GM19452 (cell line): ENCODE measurements around the gene DNAH7.
"Not testable (repeated sequence)": the region's sequence is repeated elsewhere in the genome, so short reads cannot be mapped to it uniquely, and the experiment has no call there.

Experiments used
- ATAC-seq: cut with Tn5 transposase; IDR thresholded peaks from one replicate; pipeline ENCODE4 v1.9.1; 2021; ENCODE audit not compliant: unreplicated experiment

DNAH7 gene

GRCh38 chr2:195984923-195985726 is 83.5 kb downstream of the DNAH7 start:
- ATAC-seq: no peak

- ATAC-seq: no peak
Measured at GRCh38 chr2:195967336-195967735, 101.3 kb downstream of the DNAH7 start.

DNA sequence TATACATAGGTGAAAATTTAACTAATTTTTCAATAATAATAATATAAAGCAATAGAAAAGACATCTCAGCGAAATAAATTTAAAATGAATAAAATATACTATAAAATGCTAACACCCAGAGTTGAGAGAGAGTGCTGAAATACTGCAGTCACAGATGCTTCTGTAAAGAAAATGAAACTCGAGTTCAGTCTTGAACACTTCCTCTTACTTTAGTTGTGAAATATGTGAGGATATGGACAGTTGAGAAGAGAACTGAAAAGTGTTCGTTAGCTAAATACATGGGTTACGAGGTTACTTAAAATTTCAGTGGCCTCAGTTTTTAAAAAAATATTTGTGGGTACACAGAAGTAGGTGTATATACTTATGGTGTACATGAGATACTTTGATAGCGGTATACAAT is 106.8 kb downstream of the DNAH7 start:
- ATAC-seq: peak; percentile 81

DNA sequence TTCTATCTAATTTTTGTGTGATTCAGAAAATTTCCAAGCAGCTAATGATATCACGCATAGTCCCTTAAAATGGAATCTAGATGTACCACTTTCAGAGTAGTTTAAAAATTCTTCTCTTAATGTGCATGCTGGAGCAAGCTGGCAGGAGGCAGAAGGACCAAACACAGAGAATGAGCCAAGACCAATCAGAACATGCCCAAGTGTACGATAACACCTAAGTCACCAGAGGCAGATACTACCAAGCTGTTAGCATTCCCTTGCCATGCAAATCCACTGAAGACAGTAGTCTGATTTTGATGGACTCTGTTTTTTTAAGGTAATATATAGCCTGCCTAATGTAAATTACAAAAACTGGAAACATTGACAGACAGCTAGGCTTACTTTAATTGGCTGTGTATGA is 109.3 kb downstream of the DNAH7 start:
- ATAC-seq: no peak

- ATAC-seq: no peak
Measured at GRCh38 chr2:195956725-195957124, 111.9 kb downstream of the DNAH7 start.

GRCh38 chr2:195945056-195945455 is 123.6 kb downstream of the DNAH7 start:
- no peak for ATAC-seq

GRCh38 chr2:195937176-195937575 is 131.5 kb downstream of the DNAH7 start:
- ATAC-seq: no peak

- no peak for ATAC-seq
Measured at GRCh38 chr2:195934484-195934883, 134.2 kb downstream of the DNAH7 start.

DNA sequence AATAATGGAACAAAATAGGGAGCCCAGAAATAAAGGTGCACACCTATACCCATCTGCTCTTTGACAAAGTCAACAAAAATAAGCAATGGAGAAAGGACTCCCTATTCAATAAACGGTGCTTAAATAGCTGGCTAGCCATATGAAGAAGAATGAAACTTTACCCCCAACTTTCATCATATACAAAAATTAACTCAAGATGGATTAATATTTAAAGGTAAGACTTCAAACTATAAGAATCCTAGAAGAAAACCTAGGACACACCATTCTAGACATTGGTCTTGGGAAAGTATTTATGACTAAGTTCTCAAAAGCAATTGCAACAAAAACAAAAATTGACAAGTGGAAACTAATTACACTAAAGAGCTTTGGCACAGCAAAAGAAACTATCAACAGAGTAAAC is 139.1 kb downstream of the DNAH7 start:
- ATAC-seq: no peak

GRCh38 chr2:195925120-195925519 is 143.5 kb downstream of the DNAH7 start:
- ATAC-seq: no peak

DNA sequence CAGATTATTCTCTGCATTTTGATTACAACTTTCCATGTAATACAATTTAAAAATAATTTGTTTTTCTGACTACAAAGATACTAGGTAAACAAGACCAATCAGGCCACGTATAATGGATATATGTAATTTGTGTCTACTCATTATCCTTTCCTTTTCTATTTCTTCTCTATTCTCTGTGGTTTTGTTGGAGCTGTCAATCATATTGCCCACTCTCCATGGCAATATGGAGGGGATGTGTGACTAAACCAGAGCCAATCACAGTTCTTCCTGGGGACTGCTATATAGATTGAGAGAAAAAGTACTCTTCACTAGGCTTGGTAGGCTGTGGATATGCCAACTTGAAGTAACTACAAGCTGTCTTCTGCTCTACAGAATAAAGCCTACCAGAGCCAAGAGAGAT is 144.7 kb downstream of the DNAH7 start:
- ATAC-seq: no peak

DNA sequence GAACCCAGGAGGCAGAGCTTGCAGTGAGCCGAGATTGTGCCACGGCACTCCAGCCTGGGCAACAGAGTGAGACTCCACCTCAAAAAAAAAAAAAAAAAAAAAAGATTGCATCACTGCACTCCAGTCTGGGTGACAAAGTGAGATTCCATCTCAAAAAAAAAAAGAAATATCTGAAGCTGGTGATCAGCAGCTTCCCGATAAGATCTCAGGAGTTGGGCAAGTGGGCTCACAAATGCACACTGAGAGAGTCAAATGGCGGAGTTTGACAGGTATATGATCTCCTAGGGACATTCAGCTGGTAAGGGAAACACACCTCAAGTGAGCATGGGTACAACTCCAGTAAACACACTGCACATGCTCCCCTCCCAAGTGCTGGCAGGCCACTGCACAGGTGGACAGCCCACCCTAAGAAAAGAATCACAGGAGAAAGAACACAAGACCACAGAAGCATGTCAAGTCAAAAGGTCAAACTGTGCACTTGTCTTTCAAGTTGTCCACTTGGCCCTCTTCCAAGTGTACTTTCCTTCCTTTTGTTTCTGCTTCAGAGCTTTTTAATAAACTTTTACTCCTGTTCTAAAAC is 151.5 kb downstream of the DNAH7 start:
- ATAC-seq: not testable (repeated sequence)

- no peak for ATAC-seq
Measured at GRCh38 chr2:195912079-195912478, 156.6 kb downstream of the DNAH7 start.

- no peak for ATAC-seq
Measured at GRCh38 chr2:195910570-195910969, 158.1 kb downstream of the DNAH7 start.

DNA sequence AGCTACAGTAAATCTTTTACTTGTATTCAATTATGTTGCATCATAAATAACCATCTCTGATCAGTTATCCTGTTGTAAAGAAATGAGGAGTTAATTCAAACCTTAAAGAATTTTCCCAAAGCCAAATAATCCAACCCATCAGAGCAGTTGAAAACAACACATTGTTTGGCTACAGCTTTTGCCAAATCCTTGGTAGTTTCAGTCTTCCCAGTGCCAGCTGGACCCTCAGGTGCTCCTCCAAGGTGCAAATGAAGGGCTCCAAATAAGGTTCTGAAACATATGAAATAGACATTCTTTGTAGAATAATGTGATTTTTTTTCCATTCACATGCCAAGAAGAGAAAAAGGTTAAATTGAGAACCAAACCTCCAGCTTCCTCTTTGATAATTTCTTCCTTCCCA is 158.7 kb downstream of the DNAH7 start:
- ATAC-seq: no peak

DNA sequence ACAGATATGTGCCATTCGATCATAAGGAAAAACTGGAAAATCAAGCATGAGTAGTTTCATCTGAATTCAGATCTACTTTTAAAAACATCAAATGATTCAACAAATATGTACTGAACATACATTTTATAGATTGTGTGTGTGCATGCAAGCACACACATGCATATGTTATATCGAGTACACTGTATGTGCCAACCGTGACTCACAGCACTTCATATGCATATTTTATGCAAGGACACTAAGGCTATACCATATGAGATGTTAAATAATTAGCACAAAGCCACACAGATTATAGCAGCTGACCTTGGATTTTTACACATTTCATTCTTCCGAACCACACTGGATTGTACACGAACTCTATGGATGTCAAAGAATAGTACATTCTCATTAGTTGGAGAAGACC is 161.2 kb downstream of the DNAH7 start:
- ATAC-seq: no peak

GRCh38 chr2:195903956-195904355 is 164.7 kb downstream of the DNAH7 start:
- no peak for ATAC-seq

GRCh38 chr2:195902857-195903256 is 165.8 kb downstream of the DNAH7 start:
- no peak for ATAC-seq

GRCh38 chr2:195899226-195899625 is 169.4 kb downstream of the DNAH7 start:
- ATAC-seq: no peak

DNA sequence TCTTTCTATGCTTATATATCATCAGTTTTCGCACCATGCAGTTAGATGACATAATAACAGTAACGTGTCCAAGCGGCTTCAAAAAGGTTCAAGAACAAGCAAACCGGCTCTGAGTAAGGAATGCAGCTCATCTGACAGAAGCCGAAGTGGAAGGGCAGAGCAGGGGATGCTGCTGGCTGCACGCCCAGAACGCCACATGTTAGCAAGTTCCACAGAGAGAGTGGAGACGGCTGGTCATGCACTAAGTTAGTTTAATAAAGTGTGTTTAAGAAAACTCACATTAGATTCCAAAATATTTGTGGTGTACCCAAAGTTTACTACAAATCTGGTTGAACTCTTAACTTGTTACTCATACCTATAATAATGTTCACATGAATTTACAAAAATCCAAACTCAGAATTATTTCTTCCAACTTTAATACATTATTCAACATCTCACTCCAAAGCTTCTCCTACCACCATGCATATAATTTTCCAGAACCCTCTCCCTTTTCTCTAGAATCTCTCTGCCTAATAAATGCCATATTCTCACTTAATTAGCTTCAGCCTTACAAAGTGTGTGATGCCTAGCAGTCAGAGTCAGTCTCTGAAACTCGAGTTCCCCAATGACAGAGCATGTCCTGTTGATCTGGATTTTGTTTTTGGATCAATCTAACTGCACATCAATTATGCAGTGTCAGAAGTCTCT is 170.0 kb downstream of the DNAH7 start:
- no peak for ATAC-seq

- ATAC-seq: no peak
Measured at GRCh38 chr2:195891081-195891480, 177.6 kb downstream of the DNAH7 start.

DNA sequence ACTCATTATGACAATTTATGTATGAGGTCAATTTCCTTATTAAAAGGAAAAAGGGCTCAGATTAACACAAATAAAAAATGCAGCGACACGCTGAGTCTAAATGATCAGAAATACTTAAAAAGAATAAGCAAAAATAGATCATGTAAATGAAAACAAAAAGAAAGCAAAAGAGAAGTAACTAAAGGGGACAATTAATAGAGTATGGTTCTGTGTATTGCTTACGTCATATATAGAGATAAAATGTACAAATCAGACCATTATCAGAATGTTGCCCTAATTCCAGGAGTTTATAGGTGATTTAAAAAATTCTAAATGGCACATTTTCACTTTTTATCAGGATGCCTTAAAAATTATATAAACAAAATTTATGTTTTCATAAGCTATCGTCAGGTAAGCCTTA is 189.5 kb downstream of the DNAH7 start:
- ATAC-seq: no peak
